VCaP (cell line): ENCODE results near the gene PERM1.
"Not testable (repeated sequence)": the region's sequence is repeated elsewhere in the genome, so short reads cannot be mapped to it uniquely, and the experiment has no call there.

Source experiments
- H3K27ac ChIP-seq: fragments of 450-650 bp; 2 replicates; pipeline ENCODE4 v1.5.1; 2017
- TF ChIP-seq, protein P1 (sequence below): fragments of 450-650 bp; conservative IDR thresholded peaks from 2 replicates; pipeline ENCODE4 v1.5.1; 2017; ENCODE audit warnings: mild to moderate bottlenecking, moderate library complexity

Gene PERM1

DNA sequence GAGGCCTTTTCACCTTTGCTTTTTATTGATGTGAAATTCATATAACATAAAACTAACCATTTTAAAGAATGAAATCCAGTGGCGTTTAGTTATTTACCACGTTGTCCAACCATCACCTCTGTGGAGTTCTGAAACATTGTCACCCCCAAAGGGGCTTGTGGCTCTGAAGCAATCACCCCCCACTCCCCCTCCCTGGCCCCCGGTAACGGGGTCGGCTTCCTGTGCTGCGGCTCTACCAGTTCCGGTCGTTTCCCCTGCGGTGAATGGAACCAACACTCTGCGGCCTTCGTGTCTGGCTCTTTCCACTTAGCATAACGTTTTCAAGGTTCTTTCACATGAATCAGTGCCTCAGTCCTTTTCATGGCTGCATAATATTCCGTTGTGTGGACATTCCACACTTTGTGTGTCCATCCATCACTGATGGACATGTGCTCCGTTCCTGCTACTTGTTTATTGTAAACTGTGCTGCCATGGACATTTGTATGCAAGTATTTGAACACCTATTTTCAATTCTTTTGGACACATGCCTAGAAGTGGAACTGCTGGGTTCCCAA is 29.6 kb upstream of the PERM1 start:
- H3K27ac ChIP-seq, result no peak overlapping the region
- TF ChIP-seq, protein P1, sequence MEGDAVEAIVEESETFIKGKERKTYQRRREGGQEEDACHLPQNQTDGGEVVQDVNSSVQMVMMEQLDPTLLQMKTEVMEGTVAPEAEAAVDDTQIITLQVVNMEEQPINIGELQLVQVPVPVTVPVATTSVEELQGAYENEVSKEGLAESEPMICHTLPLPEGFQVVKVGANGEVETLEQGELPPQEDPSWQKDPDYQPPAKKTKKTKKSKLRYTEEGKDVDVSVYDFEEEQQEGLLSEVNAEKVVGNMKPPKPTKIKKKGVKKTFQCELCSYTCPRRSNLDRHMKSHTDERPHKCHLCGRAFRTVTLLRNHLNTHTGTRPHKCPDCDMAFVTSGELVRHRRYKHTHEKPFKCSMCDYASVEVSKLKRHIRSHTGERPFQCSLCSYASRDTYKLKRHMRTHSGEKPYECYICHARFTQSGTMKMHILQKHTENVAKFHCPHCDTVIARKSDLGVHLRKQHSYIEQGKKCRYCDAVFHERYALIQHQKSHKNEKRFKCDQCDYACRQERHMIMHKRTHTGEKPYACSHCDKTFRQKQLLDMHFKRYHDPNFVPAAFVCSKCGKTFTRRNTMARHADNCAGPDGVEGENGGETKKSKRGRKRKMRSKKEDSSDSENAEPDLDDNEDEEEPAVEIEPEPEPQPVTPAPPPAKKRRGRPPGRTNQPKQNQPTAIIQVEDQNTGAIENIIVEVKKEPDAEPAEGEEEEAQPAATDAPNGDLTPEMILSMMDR, result no peak

GRCh38 chr1:1010131-1010530 is 28.2 kb upstream of the PERM1 start:
- H3K27ac ChIP-seq, result not testable (repeated sequence)

DNA sequence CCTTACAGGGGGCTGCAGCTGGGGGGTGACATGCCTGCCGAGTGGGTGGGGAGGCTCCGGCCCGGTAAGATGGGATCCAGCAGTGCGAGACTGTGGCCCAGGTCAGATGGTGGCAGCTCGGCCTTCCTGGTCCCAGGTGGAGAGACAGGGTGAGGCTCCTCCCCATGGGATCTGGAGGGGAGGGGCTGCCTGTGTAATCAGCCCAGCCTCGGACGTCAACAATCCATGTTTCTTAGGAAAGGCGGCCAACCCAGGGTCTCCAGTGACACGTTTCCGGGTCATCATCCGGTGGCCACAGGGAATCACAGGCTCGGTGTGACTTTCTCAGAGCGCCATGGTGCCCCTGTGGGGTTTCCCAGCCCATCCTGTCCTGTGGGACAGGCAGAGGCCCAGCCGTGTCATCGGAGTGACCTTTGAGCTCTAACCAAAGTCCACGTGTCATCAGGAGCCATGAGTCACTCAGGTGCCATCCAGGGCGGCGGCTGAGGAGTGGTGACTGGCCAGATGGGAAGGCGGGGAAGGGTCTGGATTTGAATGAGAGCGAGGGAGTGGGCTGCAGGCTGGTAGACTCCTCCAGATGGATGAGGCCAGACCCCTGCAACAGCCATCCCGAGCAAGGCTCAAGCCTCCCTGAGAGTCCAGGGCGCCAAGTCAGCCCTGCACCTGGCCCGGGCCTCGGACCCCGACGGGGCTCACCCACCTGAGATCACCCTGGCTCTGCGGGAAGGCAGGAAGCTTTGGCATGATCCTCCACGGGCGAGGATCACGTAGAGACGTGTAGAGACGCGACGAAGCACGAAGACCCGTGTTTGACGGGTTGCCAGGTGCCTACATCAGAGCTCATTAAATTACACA is 24.6 kb upstream of the PERM1 start:
- TF ChIP-seq, protein P1, result no peak
- H3K27ac ChIP-seq, result peak overlapping the region; percentile 82

GRCh38 chr1:1005774-1006304 is 23.9 kb upstream of the PERM1 start:
- TF ChIP-seq, protein P1, result no peak
- H3K27ac ChIP-seq, result peak overlapping the region; percentile 82

- TF ChIP-seq, protein P1, result no peak
- peak overlapping the region; percentile 82 for H3K27ac ChIP-seq
Observed at GRCh38 chr1:1004780-1005697, 23.1 kb upstream of the PERM1 start.

DNA sequence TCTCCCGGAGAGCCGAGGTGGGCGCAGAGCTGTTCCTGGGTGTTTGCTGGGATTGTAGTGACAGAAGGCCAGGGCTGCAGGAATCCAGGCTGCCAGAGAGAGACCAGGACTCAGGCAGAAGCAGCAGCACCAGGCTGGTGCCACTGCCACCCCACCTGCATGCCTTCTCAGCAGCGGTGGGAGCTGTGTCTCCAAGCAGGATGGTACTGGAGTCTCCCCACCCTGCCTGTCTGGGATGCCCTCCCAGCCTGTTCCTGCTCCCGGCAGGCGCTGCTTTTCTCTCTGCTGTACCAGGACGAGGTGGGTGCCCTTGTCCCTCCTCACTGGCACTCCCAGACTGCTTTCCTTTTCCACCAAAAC is 22.5 kb upstream of the PERM1 start:
- TF ChIP-seq, protein P1, result no peak
- H3K27ac ChIP-seq, result peak overlapping the region; percentile 82

- H3K27ac ChIP-seq, result peak overlapping the region; percentile 82; the same call in 1 of the 2 replicates
- TF ChIP-seq, protein P1, result no peak
Observed at GRCh38 chr1:1003618-1004419, 21.9 kb upstream of the PERM1 start.
